ENCODE measurements around the gene MYOCD.

The MYOCD gene

DNA sequence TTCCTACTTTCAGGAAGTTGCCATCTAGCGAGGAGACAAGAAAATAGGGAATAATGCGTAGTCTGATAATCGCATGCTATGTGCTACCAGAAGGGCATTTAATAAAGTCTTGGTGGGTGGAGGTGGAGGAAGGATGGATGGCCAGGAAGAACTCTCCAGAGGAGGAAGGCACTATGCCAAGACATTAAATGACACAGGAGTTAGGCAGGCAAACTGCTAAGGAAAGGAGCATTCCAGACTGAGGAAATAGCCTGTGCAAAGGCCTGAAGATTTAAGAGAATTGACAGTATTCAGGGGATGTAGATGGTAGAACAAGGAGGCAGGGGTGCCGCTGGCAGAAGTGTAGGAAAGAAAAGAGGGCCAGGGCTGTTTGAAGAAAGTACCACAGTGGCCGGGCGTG is 104.3 kb downstream of the MYOCD start:
- Histone ChIP-seq H3K27me3 (ENCODE audit: insufficient read depth, low read length, poor library complexity, severe bottlenecking) (no peaks in the 10 kb centered on the region), H2AFZ (ENCODE audit: low read length) (no peak overlapping the region), H3K4me3 (ENCODE audit: low read length, poor library complexity, severe bottlenecking) (no peak overlapping the region), H3K79me2 (ENCODE audit: insufficient read depth, low read length) (no peaks in the 10 kb centered on the region), H3K9ac (ENCODE audit: low read depth, low read length, poor library complexity, severe bottlenecking) (no peak overlapping the region), H4K20me1 (ENCODE audit: insufficient read depth, low read length, poor library complexity, severe bottlenecking) (no peaks in the 10 kb centered on the region), H3K4me1 (ENCODE audit: insufficient read depth, low read length, poor library complexity, severe bottlenecking) (no peaks in the 10 kb centered on the region), H3K9me3 (ENCODE audit: insufficient read depth, low read depth, low read length) (peaks cover 4% of the 10 kb centered on the region; the same call in 1 of the 2 replicates), H3K9me2 (replicated peaks; ENCODE audit: low read depth, low read length) (no peaks in the 10 kb centered on the region), H3F3A (ENCODE audit: low read depth) (no peaks in the 10 kb centered on the region), H3K36me3 (ENCODE audit: insufficient read depth, low read length) (no peaks in the 10 kb centered on the region), H3K4me2 (ENCODE audit: low read depth, low read length, poor library complexity, severe bottlenecking) (no peak overlapping the region)
- no peak for TF ChIP-seq EZH2phosphoT487 (IDR thresholded peaks at IDR 0.05; ENCODE audit: borderline replicate concordance)
- TF ChIP-seq, protein P1, sequence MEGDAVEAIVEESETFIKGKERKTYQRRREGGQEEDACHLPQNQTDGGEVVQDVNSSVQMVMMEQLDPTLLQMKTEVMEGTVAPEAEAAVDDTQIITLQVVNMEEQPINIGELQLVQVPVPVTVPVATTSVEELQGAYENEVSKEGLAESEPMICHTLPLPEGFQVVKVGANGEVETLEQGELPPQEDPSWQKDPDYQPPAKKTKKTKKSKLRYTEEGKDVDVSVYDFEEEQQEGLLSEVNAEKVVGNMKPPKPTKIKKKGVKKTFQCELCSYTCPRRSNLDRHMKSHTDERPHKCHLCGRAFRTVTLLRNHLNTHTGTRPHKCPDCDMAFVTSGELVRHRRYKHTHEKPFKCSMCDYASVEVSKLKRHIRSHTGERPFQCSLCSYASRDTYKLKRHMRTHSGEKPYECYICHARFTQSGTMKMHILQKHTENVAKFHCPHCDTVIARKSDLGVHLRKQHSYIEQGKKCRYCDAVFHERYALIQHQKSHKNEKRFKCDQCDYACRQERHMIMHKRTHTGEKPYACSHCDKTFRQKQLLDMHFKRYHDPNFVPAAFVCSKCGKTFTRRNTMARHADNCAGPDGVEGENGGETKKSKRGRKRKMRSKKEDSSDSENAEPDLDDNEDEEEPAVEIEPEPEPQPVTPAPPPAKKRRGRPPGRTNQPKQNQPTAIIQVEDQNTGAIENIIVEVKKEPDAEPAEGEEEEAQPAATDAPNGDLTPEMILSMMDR (conservative IDR thresholded peaks at IDR 0.05; ENCODE audit: low read length): no peak

DNA sequence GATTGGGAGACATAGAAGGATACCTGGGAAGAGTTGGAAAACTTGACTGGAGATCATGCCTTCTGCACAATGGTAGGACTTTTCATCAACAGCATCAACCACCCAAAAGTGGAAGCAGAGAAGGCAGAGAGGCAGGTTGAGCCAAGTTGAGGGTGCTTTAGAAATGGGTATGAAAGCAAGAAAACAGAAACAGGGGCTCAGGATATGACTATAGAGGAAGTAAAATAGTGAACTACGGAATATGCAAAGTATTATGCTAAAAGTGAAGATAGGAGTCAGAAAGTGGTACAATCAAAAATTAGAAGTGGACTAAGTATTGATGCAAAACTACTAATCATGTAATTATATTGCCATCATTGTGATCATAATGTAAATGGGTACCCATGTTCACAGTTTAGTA is 107.5 kb downstream of the MYOCD start:
- Histone ChIP-seq H3K9ac (ENCODE audit: low read depth, low read length, poor library complexity, severe bottlenecking) (no peak overlapping the region), H4K20me1 (ENCODE audit: insufficient read depth, low read length, poor library complexity, severe bottlenecking) (no peaks in the 10 kb centered on the region), H3K4me1 (ENCODE audit: insufficient read depth, low read length, poor library complexity, severe bottlenecking) (no peaks in the 10 kb centered on the region), H3K4me3 (ENCODE audit: low read length, poor library complexity, severe bottlenecking) (no peak overlapping the region), H3K9me3 (ENCODE audit: insufficient read depth, low read depth, low read length) (peaks cover 4% of the 10 kb centered on the region; the same call in 1 of the 2 replicates), H3K79me2 (ENCODE audit: insufficient read depth, low read length) (no peaks in the 10 kb centered on the region), H3K36me3 (ENCODE audit: insufficient read depth, low read length) (no peaks in the 10 kb centered on the region), H2AFZ (ENCODE audit: low read length) (no peak overlapping the region), H3K9me2 (replicated peaks; ENCODE audit: low read depth, low read length) (no peaks in the 10 kb centered on the region), H3F3A (ENCODE audit: low read depth) (no peaks in the 10 kb centered on the region), H3K4me2 (ENCODE audit: low read depth, low read length, poor library complexity, severe bottlenecking) (no peak overlapping the region), H3K27me3 (ENCODE audit: insufficient read depth, low read length, poor library complexity, severe bottlenecking) (no peaks in the 10 kb centered on the region)
- TF ChIP-seq, protein P1 (conservative IDR thresholded peaks at IDR 0.05; ENCODE audit: low read length): no peak

DNA sequence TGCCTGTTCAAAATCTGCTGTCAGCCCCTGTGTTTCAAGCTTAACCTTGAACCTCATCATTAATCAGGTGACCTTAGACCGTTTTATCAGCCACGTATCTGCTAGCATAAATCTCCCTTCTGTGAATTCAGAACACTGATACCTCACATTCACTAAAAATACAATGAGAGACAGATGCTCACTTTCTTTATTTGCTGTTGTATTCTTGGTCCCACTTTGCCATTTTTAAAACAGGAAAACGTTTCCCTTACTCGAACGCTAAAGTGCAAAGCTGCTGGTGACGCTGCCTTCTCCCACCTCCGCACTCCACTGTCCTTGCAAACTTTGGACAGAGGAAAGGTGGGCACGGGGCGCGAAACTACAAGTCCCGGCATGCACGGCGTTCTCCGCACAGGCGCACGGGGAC is 123.4 kb downstream of the MYOCD start:
- Histone ChIP-seq H3K4me3 (ENCODE audit: low read length, poor library complexity, severe bottlenecking) (no peak overlapping the region), H3K36me3 (ENCODE audit: insufficient read depth, low read length) (no peaks in the 10 kb centered on the region), H3K79me2 (ENCODE audit: insufficient read depth, low read length) (no peaks in the 10 kb centered on the region), H3K27me3 (ENCODE audit: insufficient read depth, low read length, poor library complexity, severe bottlenecking) (no peaks in the 10 kb centered on the region), H3K4me2 (ENCODE audit: low read depth, low read length, poor library complexity, severe bottlenecking) (no peak overlapping the region), H2AFZ (ENCODE audit: low read length) (no peak overlapping the region), H4K20me1 (ENCODE audit: insufficient read depth, low read length, poor library complexity, severe bottlenecking) (no peaks in the 10 kb centered on the region), H3K9me3 (ENCODE audit: insufficient read depth, low read depth, low read length) (peaks cover 7% of the 10 kb centered on the region; the same call in 1 of the 2 replicates), H3K4me1 (ENCODE audit: insufficient read depth, low read length, poor library complexity, severe bottlenecking) (no peaks in the 10 kb centered on the region), H3K9ac (ENCODE audit: low read depth, low read length, poor library complexity, severe bottlenecking) (no peak overlapping the region), H3K9me2 (replicated peaks; ENCODE audit: low read depth, low read length) (no peaks in the 10 kb centered on the region), H3F3A (ENCODE audit: low read depth) (no peaks in the 10 kb centered on the region)
- TF ChIP-seq EZH2phosphoT487 (IDR thresholded peaks at IDR 0.05; ENCODE audit: borderline replicate concordance): no peak
- TF ChIP-seq, protein P1 (conservative IDR thresholded peaks at IDR 0.05; ENCODE audit: low read length): no peak
